VCaP (cell line): ENCODE data around the gene ATP6V1B1.

Experiments used
- H3K27ac ChIP-seq: fragments of 450-650 bp; 2 replicates; pipeline ENCODE4 v1.5.1; 2017
- TF ChIP-seq, protein P1 (sequence below): fragments of 450-650 bp; conservative IDR thresholded peaks from 2 replicates; pipeline ENCODE4 v1.5.1; 2017; ENCODE audit warnings: mild to moderate bottlenecking, moderate library complexity

ATP6V1B1 gene

DNA sequence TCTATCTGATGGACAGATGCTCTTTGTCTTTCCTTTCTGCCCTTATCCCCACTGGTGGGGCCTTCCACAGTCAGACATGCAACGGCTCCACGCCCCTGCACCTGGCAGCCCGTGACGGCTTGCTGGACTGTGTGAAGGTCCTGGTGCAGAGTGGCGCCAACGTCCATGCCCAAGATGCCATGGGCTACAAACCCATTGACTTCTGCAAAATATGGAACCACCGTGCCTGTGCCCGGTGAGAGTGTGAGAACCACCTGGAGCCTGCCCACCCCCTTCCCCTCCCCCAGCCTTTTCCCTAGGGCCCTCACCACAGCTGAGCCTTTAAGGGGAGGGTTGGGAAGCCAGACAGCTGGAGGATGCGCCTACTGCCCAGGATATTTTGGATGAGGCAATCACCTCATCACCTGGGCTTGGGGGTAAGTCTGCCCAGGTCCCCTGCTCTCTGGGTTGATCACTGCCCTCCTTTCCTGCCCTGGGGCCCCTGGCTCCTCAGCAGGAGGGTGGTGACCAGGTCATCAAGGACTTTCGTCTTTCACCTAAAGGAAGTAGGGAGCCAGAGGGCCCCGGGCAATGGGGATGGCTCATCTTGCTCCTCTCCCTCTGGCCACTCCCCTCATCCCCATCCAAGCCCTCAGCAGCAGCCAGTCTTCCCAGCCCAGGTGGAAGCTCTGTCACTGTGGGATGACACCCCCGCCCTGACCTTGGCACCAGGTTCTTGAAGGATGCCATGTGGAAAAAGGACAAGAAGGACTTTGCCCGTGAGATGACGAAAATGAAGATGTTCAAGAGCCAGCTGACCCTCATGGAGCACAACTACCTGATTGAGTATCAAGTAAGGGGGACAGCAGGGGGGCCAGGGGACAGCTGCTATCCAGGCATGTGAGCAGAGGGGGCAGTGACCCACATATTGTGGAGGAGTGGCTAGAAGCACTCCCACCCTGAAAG lies 46.4 kb downstream of the ATP6V1B1 start:
- no peak overlapping the region for H3K27ac ChIP-seq
- TF ChIP-seq, protein P1, sequence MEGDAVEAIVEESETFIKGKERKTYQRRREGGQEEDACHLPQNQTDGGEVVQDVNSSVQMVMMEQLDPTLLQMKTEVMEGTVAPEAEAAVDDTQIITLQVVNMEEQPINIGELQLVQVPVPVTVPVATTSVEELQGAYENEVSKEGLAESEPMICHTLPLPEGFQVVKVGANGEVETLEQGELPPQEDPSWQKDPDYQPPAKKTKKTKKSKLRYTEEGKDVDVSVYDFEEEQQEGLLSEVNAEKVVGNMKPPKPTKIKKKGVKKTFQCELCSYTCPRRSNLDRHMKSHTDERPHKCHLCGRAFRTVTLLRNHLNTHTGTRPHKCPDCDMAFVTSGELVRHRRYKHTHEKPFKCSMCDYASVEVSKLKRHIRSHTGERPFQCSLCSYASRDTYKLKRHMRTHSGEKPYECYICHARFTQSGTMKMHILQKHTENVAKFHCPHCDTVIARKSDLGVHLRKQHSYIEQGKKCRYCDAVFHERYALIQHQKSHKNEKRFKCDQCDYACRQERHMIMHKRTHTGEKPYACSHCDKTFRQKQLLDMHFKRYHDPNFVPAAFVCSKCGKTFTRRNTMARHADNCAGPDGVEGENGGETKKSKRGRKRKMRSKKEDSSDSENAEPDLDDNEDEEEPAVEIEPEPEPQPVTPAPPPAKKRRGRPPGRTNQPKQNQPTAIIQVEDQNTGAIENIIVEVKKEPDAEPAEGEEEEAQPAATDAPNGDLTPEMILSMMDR: no peak

DNA sequence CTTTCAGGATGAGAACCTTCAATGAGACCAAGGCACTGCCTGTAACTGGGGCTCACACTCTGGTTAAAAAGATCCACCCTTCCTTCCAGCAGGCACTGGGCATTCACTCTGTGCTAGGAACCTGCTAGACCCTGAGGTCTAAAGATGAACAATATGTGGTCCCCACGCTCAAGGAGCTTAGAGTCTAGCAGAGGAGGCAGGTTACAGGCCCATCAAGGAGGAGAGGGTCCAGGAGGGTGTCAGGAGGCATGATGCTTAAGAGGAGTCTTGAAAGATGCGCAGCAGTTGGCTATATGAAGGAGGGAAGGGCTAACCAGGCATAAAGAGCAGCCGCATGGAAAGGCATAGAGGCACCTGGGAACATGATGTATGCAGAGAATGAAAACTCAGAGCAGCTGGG lies 47.3 kb downstream of the ATP6V1B1 start:
- H3K27ac ChIP-seq: no peak overlapping the region
- TF ChIP-seq, protein P1: no peak

DNA sequence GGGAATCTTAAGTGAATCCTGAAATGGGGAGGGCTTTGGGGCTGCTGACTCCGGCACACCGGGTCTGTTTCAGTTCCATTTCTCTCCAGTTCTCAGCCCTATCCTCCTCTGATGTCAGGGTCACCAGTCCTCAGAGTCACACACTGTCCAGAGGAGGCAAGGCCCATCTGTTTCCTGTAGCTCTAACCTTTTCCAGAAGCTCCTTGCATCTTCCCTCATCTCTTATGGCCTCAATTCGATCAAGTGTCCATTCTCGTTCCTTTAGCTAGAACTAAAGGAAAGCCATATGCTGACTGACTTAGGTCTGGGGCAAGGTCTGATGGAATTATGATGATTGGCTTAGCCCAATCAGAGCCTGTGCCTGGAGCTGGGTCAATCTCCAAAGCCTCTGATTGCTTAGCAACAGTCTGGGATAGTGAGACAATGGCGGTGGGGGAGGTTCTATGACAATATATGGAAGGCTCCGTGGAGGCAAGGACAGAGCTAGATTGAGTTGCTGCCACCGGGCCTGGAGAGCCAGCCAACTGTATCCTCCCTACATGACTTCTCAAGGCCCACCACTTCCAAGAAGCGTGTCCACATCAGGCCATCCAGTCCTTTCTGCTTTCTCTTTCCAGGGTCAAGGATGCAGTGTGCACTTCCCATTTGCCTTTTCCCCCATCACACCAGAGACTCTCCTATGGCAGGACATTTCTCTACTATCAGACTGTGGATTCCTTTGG lies 48.0 kb downstream of the ATP6V1B1 start:
- H3K27ac ChIP-seq: no peak overlapping the region
- TF ChIP-seq, protein P1: no peak

DNA sequence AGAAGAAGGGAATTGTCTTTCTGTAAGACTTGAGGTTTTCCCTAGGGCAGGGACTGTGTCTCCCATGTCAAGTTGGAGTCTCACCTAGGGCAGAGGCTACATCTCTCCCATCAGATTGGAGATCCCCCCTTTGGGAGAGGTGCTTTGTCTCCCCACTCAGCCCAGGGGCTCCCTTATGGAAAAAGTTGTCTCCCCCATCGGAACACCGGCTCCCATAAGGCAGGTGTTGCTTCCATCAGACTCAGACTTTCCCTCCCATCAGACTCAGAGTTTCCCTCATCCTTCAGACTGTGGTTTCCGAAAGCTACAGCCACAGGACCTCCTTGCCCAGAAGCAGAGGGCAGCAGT lies 48.5 kb downstream of the ATP6V1B1 start:
- TF ChIP-seq, protein P1: no peak
- no peak overlapping the region for H3K27ac ChIP-seq

DNA sequence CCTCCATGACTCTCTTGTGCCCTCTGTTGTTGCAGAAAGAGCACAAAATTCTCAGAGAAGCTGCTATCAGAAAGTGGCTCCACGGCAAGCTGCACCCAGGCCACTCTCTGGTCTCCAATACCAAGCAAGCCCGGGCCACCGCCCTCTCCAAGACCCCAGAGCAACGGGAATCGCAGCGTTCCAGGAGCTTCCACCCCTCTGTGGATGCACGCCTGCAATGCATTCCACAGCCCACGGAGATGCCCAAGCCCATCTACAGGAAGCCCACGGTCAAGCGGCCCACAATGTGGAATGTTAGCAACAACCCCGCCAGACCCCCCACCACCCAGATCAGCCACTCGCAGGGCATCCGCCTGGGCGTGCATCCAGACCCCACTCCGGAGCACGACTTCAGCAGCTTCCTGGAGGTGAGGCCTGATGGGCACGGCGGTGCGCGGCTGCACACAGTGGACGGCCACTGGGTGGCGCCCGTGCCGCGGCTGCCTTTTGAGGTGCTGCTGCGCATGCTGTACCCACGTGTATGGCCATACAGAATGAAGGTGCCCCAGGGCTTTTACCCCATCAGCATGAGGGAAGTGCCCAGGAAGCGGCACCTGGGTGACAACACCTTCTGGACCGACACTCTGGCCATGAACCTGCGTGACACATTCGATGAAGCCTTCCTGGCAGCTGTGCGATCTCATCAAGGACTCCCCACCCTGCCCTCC lies 49.0 kb downstream of the ATP6V1B1 start:
- TF ChIP-seq, protein P1: peak; percentile 30

DNA sequence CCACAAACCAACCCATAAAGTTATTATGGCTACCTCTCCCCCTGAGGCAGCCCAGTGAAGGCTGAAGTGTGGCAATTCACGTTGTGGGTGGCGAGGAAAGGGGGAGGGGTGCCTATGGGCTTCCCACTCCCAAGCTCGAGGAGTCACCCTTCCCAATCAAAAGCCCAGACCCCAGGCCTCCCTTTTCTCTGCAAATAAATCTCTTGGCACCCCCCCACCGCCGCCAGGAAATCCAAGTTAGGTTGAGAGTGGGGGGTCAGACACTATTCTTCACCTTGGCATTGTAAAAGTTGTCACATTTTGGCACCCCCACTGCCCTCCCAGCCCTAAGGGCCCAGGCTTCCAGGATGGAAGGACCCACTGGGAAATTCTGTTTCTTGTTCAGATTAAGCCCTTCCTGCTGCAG lies 49.6 kb downstream of the ATP6V1B1 start:
- no peak overlapping the region for H3K27ac ChIP-seq
- TF ChIP-seq, protein P1: no peak; the same call in 1 of the 2 replicates

More for the DNA sequence above, 49.0 kb downstream of the ATP6V1B1 start:
- H3K27ac ChIP-seq: no peak overlapping the region

DNA sequence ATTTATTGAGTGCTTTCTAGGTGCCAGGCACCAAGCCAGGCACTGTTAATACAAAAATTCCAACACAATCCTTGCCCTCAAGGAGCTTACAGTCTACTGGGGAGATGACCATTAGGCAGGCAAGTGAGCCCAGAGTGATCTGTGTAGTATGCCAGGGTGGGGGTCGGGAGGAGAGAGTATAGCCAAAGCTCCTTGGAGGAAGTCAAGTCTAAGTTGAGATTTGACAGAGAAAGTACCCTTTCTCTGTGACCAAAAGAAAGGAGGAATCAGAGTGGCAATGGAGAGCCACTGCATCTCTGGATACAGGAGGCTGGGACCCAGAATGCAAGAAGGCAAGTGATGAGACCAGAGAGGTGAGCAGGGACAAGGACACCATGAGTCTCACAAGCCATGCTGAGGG lies 50.3 kb downstream of the ATP6V1B1 start:
- TF ChIP-seq, protein P1: no peak
- H3K27ac ChIP-seq: no peak overlapping the region
